C4-2B (cell line): Measurements from ENCODE around the gene RNLS.

ENCODE experiments used
- ZFX ChIP-seq: fragments of 450-650 bp; IDR thresholded peaks from 2 replicates; pipeline ENCODE4 v1.6.1; 2017
- TF ChIP-seq, protein P1 (sequence below): fragments of 450-650 bp; conservative IDR thresholded peaks from 2 replicates; pipeline ENCODE4 v1.5.1; 2017; ENCODE audit warnings: mild to moderate bottlenecking

DNA sequence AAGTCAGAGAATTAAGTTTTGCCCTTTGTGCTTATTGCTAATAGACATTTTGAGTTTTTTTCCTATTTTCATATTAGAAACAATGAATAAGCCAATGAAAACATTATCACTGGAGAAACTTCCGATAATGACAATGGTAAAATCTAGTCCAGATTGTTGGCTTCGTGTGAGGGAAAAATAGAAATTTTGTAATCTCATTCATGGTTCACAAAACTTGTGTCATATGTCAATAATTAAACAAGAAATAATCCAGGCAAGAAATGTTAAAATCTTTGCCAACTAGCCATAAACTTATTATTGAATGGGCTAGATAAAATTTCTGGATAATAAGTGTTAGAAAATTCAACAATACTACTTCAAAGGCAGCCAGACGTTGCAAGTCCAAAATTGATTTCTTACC lies 36.6 kb downstream of the RNLS start:
- TF ChIP-seq, protein P1, sequence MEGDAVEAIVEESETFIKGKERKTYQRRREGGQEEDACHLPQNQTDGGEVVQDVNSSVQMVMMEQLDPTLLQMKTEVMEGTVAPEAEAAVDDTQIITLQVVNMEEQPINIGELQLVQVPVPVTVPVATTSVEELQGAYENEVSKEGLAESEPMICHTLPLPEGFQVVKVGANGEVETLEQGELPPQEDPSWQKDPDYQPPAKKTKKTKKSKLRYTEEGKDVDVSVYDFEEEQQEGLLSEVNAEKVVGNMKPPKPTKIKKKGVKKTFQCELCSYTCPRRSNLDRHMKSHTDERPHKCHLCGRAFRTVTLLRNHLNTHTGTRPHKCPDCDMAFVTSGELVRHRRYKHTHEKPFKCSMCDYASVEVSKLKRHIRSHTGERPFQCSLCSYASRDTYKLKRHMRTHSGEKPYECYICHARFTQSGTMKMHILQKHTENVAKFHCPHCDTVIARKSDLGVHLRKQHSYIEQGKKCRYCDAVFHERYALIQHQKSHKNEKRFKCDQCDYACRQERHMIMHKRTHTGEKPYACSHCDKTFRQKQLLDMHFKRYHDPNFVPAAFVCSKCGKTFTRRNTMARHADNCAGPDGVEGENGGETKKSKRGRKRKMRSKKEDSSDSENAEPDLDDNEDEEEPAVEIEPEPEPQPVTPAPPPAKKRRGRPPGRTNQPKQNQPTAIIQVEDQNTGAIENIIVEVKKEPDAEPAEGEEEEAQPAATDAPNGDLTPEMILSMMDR = no peak
- TF ChIP-seq ZFX = no peak
